Measurements from ENCODE around the gene UST.

DNA sequence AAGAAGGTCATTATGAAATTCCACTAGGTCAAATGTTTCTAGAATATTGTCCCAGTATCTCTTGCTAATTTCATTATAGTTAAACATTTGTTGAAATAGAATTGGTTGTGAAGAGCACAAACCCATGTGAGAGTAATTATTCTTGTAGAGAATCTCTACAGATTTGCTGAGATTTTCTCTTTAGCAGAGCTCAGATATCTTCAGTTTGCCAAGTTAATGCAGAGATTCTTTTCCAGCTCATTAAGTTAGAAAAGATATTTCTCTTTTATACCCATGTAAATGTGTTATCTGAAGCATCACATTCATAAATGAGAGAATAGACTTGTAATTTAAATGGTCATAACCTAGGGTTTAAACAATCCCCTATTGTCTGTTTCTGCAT, 338.7 kb downstream of the UST start:
- TF ChIP-seq, protein P1, sequence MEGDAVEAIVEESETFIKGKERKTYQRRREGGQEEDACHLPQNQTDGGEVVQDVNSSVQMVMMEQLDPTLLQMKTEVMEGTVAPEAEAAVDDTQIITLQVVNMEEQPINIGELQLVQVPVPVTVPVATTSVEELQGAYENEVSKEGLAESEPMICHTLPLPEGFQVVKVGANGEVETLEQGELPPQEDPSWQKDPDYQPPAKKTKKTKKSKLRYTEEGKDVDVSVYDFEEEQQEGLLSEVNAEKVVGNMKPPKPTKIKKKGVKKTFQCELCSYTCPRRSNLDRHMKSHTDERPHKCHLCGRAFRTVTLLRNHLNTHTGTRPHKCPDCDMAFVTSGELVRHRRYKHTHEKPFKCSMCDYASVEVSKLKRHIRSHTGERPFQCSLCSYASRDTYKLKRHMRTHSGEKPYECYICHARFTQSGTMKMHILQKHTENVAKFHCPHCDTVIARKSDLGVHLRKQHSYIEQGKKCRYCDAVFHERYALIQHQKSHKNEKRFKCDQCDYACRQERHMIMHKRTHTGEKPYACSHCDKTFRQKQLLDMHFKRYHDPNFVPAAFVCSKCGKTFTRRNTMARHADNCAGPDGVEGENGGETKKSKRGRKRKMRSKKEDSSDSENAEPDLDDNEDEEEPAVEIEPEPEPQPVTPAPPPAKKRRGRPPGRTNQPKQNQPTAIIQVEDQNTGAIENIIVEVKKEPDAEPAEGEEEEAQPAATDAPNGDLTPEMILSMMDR (IDR thresholded peaks at IDR 0.05), result no peak
- TF ChIP-seq POLR2A (IDR thresholded peaks at IDR 0.05), result no peak
